ENCODE measurements around the gene EPPIN. TPM values are rescaled to one million over a fixed set of nuclear protein-coding genes. Genes with fewer than 3 reads are reported as not detected.
"Not testable (repeated sequence)": the region's sequence is repeated elsewhere in the genome, so short reads cannot be mapped to it uniquely, and the experiment has no call there.

EPPIN gene
- total RNA-seq: not detected
- long read RNA-seq: 0 reads

DNA sequence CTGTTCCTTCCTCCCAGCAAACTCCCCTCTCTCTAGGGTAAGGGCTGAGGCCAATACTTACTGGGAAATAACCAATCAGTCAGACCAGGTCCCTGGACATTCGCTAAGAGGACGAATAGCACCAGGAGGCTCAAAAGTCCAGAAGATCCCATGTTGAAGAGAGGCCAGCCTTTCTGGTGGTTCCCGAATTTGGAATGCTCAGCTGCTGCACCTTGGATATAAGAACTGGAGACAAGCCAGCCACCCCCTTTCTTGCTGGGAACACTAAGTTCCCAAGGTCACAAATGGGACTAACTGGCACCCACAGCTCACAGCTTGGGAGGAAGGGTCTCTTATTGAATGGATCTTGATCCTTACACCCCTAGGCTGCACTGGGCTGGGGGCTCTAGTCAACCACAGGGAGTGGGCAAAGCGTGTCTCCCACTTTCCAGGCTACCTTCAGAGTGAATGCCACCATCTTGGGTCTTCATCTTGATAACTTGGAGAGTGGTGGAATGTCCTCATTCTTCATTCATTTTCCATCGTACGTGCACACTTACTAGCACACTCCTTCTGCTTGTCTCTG is at the start of gene EPPIN:
TSS of gene EPPIN (minus strand) at position 196 of the 565 bp plus-strand sequence. CDS start at position 152, 44 bp downstream.
- no peak for DNase-seq
- ATAC-seq (ENCODE audit: poor library complexity): no peak
- intact Hi-C loops (cut with DNase I): no loop called here

GRCh38 chr20:45595235-45595634 is 48.0 kb upstream of the EPPIN start:
- ATAC-seq (ENCODE audit: poor library complexity): no peak
- no peak for DNase-seq
- intact Hi-C loops (cut with DNase I): no loop called here

GRCh38 chr20:45593498-45593897 is 46.3 kb upstream of the EPPIN start:
- DNase-seq: no peak
- intact Hi-C loops (cut with DNase I): no loop called here
- ATAC-seq (ENCODE audit: poor library complexity): no peak

DNA sequence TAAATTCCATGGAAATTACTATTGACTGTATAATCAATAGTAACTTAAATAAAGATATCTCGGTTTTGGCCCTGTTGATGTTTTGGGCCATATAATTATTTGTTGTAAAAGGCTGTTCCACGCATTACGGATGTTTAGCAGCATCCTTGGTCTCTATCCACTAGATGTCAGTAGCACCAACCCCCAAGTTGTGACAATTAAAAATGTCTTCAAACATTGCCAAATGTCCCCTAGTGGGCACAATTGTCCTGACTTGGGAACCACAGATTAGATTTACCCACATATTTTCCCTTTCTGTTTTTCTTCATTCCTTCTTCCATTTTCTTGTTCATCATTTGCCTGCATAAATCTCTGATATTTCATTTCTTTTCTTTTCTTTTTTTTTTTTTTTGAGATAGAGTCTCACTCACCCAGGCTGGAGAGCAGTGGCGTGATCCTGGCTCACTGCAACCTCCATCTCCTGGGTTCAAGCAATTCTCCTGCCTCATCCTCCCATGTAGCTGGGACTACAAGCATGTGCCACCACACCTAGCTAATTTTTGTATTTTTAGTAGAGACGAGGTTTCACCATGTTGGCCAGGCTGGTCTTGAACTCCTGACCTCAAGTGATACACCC is 45.5 kb upstream of the EPPIN start:
- ATAC-seq (ENCODE audit: poor library complexity) (no peak), DNase-seq (no peak)
- intact Hi-C loops (cut with DNase I): no loop called here

- intact Hi-C loops (cut with DNase I): no loop called here
- no peak for DNase-seq
- ATAC-seq (ENCODE audit: poor library complexity): no peak
Measured at GRCh38 chr20:45589725-45590124, 42.5 kb upstream of the EPPIN start.

- DNase-seq (no peak), ATAC-seq (ENCODE audit: poor library complexity) (no peak)
- intact Hi-C loops (cut with DNase I): no loop called here
Measured at GRCh38 chr20:45588800-45589199, 41.6 kb upstream of the EPPIN start.

- DNase-seq; intact Hi-C loops (cut with DNase I); ATAC-seq (ENCODE audit: poor library complexity): not testable (repeated sequence)
Measured at GRCh38 chr20:45585986-45586385, 38.8 kb upstream of the EPPIN start.

GRCh38 chr20:45584294-45584693 is 37.1 kb upstream of the EPPIN start:
- ATAC-seq (ENCODE audit: poor library complexity); intact Hi-C loops (cut with DNase I); DNase-seq: not testable (repeated sequence)

DNA sequence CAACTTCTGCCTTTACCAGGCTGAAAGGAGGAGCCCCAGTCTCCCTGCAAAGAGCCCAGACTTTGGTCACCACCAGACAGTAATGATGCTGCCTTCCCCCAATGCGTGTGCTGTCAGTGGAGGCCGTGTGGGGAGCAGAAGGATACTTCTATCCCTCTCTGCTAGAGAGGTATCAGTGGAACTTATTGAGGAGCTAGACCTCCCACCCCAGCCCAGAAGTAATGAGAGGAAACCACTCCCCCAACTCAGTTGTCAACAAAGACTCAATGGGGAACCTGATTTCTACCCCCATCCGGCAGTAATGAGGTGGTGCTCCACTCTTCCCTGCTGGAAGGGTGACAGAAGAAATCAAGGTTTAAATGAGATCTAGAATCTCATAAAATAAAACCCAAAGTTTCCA is 36.3 kb upstream of the EPPIN start:
- intact Hi-C loops (cut with DNase I): no loop called here
- no peak for DNase-seq
- no peak for ATAC-seq (ENCODE audit: poor library complexity)

DNA sequence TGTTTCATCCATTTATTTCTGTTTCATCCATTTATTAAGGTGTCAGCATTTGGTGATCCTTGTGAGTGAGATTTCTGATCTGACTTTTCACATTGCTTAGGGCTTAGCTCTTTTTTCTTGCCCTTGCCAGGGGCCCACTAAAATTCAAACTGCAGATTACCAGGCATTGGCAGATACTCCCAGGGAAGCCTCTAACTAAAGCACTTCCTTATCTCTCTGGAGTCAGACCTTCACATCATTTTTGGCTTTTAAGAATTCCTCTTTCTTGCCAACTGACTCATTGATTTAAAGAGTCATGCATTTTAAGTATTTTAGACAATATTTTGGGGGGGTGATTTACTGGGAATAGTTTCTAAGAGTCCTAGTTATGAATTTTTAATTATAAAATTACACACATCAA is 34.5 kb upstream of the EPPIN start:
- intact Hi-C loops (cut with DNase I): no loop called here
- DNase-seq (no peak), ATAC-seq (ENCODE audit: poor library complexity) (no peak)

DNA sequence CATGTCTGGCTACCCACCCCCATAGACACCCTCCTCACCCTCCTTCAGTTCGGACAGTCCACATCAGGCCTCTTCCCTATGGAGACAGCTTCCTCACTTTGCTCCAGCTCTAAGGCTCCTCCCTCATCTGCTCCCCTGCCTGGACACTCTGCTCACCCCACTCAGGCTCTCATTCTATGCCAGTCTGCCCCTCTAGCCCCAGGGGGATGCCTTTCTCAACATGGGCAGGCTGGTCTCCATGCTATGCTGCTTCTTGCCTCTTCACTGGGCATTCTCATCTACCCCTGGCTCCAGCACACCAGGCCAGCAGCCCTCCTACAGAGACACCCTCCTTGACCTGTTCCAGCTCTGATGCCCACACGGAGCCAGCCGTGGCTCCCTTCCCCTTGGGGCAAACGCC is 32.0 kb upstream of the EPPIN start, which contains the start of gene WFDC8:
TSS of gene WFDC8 (minus strand) at position 101 of the 400 bp plus-strand sequence. CDS start at position 64, 37 bp downstream.
- DNase-seq (no peak), ATAC-seq (ENCODE audit: poor library complexity) (no peak)
- intact Hi-C loops (cut with DNase I): no loop called here

GRCh38 chr20:45578231-45578630 is 31.0 kb upstream of the EPPIN start:
- ATAC-seq (ENCODE audit: poor library complexity): no peak
- intact Hi-C loops (cut with DNase I): no loop called here
- DNase-seq: no peak

- DNase-seq: no peak
- intact Hi-C loops (cut with DNase I): no loop called here
- no peak for ATAC-seq (ENCODE audit: poor library complexity)
Measured at GRCh38 chr20:45576995-45577394, 29.8 kb upstream of the EPPIN start.

- intact Hi-C loops (cut with DNase I): no loop called here
- no peak for ATAC-seq (ENCODE audit: poor library complexity)
Measured at GRCh38 chr20:45575931-45576330, 28.7 kb upstream of the EPPIN start.

DNA sequence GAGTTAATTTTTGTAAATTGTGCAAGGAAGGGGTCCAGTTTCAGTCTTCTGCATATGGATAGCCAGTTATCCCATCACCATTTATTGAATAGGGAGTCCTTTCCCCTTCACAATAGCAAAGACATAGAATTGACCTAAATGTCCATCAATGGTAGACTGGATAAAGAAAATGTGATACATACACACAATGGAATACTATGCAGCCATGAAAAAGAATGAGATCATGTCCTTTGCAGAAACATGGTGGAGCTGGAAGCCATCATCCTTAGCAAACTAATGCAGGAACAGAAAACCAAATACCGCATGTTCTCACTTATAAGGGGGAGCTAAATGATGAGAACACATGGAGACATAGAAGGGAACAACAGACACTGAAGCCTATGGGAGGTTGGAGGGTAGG is 22.4 kb upstream of the EPPIN start:
- intact Hi-C loops (cut with DNase I); DNase-seq; ATAC-seq (ENCODE audit: poor library complexity): not testable (repeated sequence)

More at GRCh38 chr20:45575931-45576330, 28.7 kb upstream of the EPPIN start:
- DNase-seq: no peak

DNA sequence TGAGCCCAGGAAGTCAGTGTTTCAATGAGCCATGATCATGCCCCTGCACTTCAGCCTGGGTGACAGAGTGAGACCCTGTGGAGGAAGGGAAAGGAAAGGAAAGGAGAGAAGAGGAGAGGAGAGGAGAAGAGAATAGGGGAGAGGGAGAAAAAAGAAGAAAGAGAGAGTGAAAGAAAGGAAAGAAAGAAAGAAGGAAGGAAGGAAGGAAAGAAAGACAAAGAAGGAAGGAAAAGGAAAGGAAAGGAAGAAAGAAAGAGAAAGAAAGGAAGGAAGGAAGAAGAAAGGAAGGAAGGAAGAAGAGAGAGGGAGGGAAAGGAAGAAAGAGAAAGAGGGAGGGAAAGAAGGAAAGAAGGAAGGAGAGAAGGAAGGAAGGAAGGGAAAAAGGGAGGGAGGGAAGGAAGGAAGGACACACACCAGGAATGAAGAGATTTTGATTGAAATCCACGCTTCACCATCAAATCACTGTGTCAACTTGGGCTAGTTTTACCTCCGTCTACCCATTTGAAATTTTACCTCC is 17.6 kb upstream of the EPPIN start:
- intact Hi-C loops (cut with DNase I): no loop called here
- ATAC-seq (ENCODE audit: poor library complexity): no peak
- DNase-seq: no peak

GRCh38 chr20:45555198-45555597 is 8.0 kb upstream of the EPPIN start:
- DNase-seq: no peak
- ATAC-seq (ENCODE audit: poor library complexity): no peak
- intact Hi-C loops (cut with DNase I): no loop called here

- DNase-seq (no peak), ATAC-seq (ENCODE audit: poor library complexity) (no peak)
- intact Hi-C loops (cut with DNase I): no loop called here
Measured at GRCh38 chr20:45552456-45552855, 5.3 kb upstream of the EPPIN start.

DNA sequence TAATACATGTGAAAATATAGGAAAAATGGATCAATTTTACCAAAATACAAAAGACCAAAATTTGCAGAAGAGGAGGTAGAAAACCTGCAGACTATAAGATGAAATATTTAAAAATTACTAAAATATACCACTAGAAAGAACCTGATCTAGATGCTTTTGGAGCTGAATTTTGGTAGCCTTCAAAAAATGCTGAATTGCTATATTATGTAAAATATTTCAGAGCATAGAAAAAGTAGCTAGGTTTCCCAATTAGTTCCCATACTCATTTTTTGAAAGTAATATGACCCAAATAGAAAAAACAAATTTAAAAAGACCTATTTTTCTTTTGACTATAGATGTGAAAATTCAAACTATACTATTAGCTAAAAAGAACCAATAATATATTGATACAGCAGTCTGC is 3.6 kb upstream of the EPPIN start:
- DNase-seq (no peak), ATAC-seq (ENCODE audit: poor library complexity) (no peak)
- intact Hi-C loops (cut with DNase I): no loop called here

DNA sequence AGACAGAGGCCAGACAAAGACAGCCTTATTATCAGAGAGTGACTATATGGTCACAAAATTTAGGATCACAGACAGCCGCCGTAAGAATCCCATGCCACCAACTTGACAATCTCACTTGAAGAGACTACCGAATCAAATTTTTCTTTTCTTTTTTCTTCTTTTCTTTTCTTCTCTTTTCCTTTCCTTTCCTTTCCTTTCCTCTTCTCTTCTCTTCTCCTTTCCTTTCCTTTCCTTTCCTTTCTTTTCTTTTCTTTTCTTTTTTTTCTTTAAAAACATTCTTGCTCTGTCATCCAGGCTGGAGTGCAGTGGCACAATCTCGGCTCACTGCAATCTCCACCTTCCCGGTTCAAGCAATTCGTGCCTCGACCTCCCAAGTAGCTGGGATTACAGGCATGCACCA is 1.2 kb upstream of the EPPIN start:
- ATAC-seq (ENCODE audit: poor library complexity) (no peak), DNase-seq (no peak)

More for the DNA sequence above, 1.2 kb upstream of the EPPIN start:
- intact Hi-C loops (cut with DNase I): no loop called here
